ENCODE data around the gene CAMKMT. TPM values are rescaled to one million over a fixed set of nuclear protein-coding genes. Genes with fewer than 3 reads are reported as not detected.

CAMKMT gene
- total RNA-seq, 4 donors from 2014 or later: 4.5 to 57.9 (median 15.4) TPM

GRCh38 chr2:44549856-44550255, 188.1 kb downstream of the CAMKMT start:
- TF ChIP-seq EP300 (IDR thresholded peaks at IDR 0.05; ENCODE audit: low read depth) (no peak), POLR2AphosphoS5 (IDR thresholded peaks at IDR 0.05) (no peak), POLR2A (IDR thresholded peaks at IDR 0.05) (no peak), CTCF (IDR thresholded peaks at IDR 0.05) (no peak)
- Histone ChIP-seq H3K27ac (no peak overlapping the region), H3K27me3 (no peaks in the 10 kb centered on the region), H3K4me3 (no peak overlapping the region), H3K36me3 (no peaks in the 10 kb centered on the region), H3K4me1 (no peaks in the 10 kb centered on the region), H3K9me3 (no peaks in the 10 kb centered on the region)
- no peak for DNase-seq
- in situ Hi-C loops (cut with MboI; ENCODE audit: low pct_ligation_motif_present in 1 of 4, low pct_unique_long_range_greater_than_20kb in 1 of 4, low sequenced_read_pairs in 3 of 4): no loop called here
- WGBS, 2 donors (ENCODE audit: low coverage in 1 of 2): 92 to 96% methylated on average over 2 to 4 of the region's 4 CpGs
- intact Hi-C loops (cut with DNase I; ENCODE audit: low total_unique reads): no loop called here

- Histone ChIP-seq H3K36me3 (no peaks in the 10 kb centered on the region), H3K9me3 (no peaks in the 10 kb centered on the region), H3K27me3 (no peaks in the 10 kb centered on the region), H3K27ac (no peak overlapping the region), H3K4me3 (no peak overlapping the region), H3K4me1 (no peaks in the 10 kb centered on the region)
- in situ Hi-C loops (cut with MboI; ENCODE audit: low pct_ligation_motif_present in 1 of 4, low pct_unique_long_range_greater_than_20kb in 1 of 4, low sequenced_read_pairs in 3 of 4) (no loop called here), intact Hi-C loops (cut with DNase I; ENCODE audit: low total_unique reads) (no loop called here)
- DNase-seq: no peak
- 83 to 89% methylated on average over 2 of the region's 2 CpGs for WGBS, 2 donors (ENCODE audit: low coverage in 1 of 2)
- no peak for TF ChIP-seq POLR2A (IDR thresholded peaks at IDR 0.05)
- TF ChIP-seq CTCF (IDR thresholded peaks at IDR 0.05): no peak
- TF ChIP-seq EP300 (IDR thresholded peaks at IDR 0.05; ENCODE audit: low read depth): no peak
- no peak for TF ChIP-seq POLR2AphosphoS5 (IDR thresholded peaks at IDR 0.05)
These were observed 188.8 kb downstream of the CAMKMT start for GRCh38 chr2:44550561-44550960.

- no peaks in the 10 kb centered on the region for H3K9me3 ChIP-seq
- intact Hi-C loops (cut with DNase I; ENCODE audit: low total_unique reads): no loop called here
- H3K4me1 ChIP-seq: no peaks in the 10 kb centered on the region
- DNase-seq: no peak
- H3K27me3 ChIP-seq: no peaks in the 10 kb centered on the region
- H3K27ac ChIP-seq: no peak overlapping the region
- WGBS, 2 donors (ENCODE audit: low coverage in 1 of 2): 89 to 96% methylated on average over 1 of the region's 1 CpG
- in situ Hi-C loops (cut with MboI; ENCODE audit: low pct_ligation_motif_present in 1 of 4, low pct_unique_long_range_greater_than_20kb in 1 of 4, low sequenced_read_pairs in 3 of 4): no loop called here
- H3K36me3 ChIP-seq: no peaks in the 10 kb centered on the region
- no peak overlapping the region for H3K4me3 ChIP-seq
- no peak for TF ChIP-seq POLR2A (IDR thresholded peaks at IDR 0.05)
- TF ChIP-seq POLR2AphosphoS5 (IDR thresholded peaks at IDR 0.05): no peak
- no peak for TF ChIP-seq CTCF (IDR thresholded peaks at IDR 0.05)
- no peak for TF ChIP-seq EP300 (IDR thresholded peaks at IDR 0.05; ENCODE audit: low read depth)
These were observed 189.8 kb downstream of the CAMKMT start for GRCh38 chr2:44551497-44551896.

- Histone ChIP-seq H3K9me3 (no peaks in the 10 kb centered on the region), H3K4me3 (no peak overlapping the region), H3K36me3 (no peaks in the 10 kb centered on the region), H3K27ac (no peak overlapping the region), H3K27me3 (no peaks in the 10 kb centered on the region), H3K4me1 (no peaks in the 10 kb centered on the region)
- in situ Hi-C loops (cut with MboI; ENCODE audit: low pct_ligation_motif_present in 1 of 4, low pct_unique_long_range_greater_than_20kb in 1 of 4, low sequenced_read_pairs in 3 of 4) (no loop called here), intact Hi-C loops (cut with DNase I; ENCODE audit: low total_unique reads) (no loop called here)
- TF ChIP-seq POLR2AphosphoS5 (IDR thresholded peaks at IDR 0.05): no peak
- no peak for TF ChIP-seq EP300 (IDR thresholded peaks at IDR 0.05; ENCODE audit: low read depth)
- no peak for DNase-seq
- 86 to 92% methylated on average over 3 to 4 of the region's 4 CpGs for WGBS, 2 donors (ENCODE audit: low coverage in 1 of 2)
These were observed 191.7 kb downstream of the CAMKMT start for GRCh38 chr2:44553456-44553855.

- Histone ChIP-seq H3K9me3 (no peaks in the 10 kb centered on the region), H3K4me3 (no peak overlapping the region), H3K36me3 (no peaks in the 10 kb centered on the region), H3K4me1 (no peaks in the 10 kb centered on the region), H3K27me3 (no peaks in the 10 kb centered on the region), H3K27ac (no peak overlapping the region)
- intact Hi-C loops (cut with DNase I; ENCODE audit: low total_unique reads): no loop called here
- in situ Hi-C loops (cut with MboI; ENCODE audit: low pct_ligation_motif_present in 1 of 4, low pct_unique_long_range_greater_than_20kb in 1 of 4, low sequenced_read_pairs in 3 of 4): no loop called here
- DNase-seq: no peak
- no peak for TF ChIP-seq CTCF (IDR thresholded peaks at IDR 0.05)
- TF ChIP-seq POLR2AphosphoS5 (IDR thresholded peaks at IDR 0.05): no peak
- TF ChIP-seq POLR2A (IDR thresholded peaks at IDR 0.05): no peak
- TF ChIP-seq EP300 (IDR thresholded peaks at IDR 0.05; ENCODE audit: low read depth): no peak
These were observed 194.0 kb downstream of the CAMKMT start for GRCh38 chr2:44555700-44556099.

Measured in transverse colon (tissue), 4 donors.